Keratinocyte (primary cell): ENCODE data around the gene PRKN. TPM values are rescaled to one million over a fixed set of nuclear protein-coding genes. Genes with fewer than 3 reads are reported as not detected.

Source experiments
- DNase-seq: peaks from one replicate; pipeline ENCODE4 v3.0.0-alpha.2; 2011; ENCODE audit warnings: low read depth, missing footprints, low spot score
- FAIRE-seq: peaks from 2 replicates; lab custom pipeline; 2011; peaks lifted over from hg19 to GRCh38; lab: Jason Lieb, UNC
- H2AFZ ChIP-seq: 2 replicates; pipeline ENCODE4 v1.6.0; 2012; ENCODE audit warnings: low read length, control low read depth, inconsistent platforms; ENCODE audit not compliant: control insufficient read depth
- H3K27ac ChIP-seq: 2 replicates; pipeline ENCODE4 v1.5.1; 2011; ENCODE audit warnings: low read length; ENCODE audit not compliant: control insufficient read depth, insufficient read depth
- H3K27me3 ChIP-seq: 3 replicates; pipeline ENCODE4 v1.6.0; 2011; ENCODE audit warnings: low read length; ENCODE audit not compliant: control insufficient read depth, insufficient read depth; ENCODE audit errors: extremely low read depth
- H3K36me3 ChIP-seq, 2 experiments: 2 replicates in 1 of 2; 3 replicates in 1 of 2; pipeline ENCODE4 v1.5.1; 2011; ENCODE audit warnings: low read length in 2 of 2, mild to moderate bottlenecking in 1 of 2; ENCODE audit not compliant: control insufficient read depth in 2 of 2, insufficient read depth in 2 of 2; ENCODE audit errors: extremely low read depth in 1 of 2
- H3K4me1 ChIP-seq: 3 replicates; pipeline ENCODE4 v1.5.1; 2011; ENCODE audit warnings: low read length; ENCODE audit not compliant: control insufficient read depth, insufficient read depth; ENCODE audit errors: extremely low read depth
- H3K4me2 ChIP-seq: 3 replicates; pipeline ENCODE4 v1.6.0; 2011; ENCODE audit warnings: low read depth, low read length; ENCODE audit not compliant: control insufficient read depth, insufficient read depth; ENCODE audit errors: extremely low read depth
- H3K4me3 ChIP-seq, 3 experiments: fragments of 200-600 bp in 1 of 3; sonication (generic) in 1 of 3; 2 replicates in 2 of 3; 3 replicates in 1 of 3; pipeline ENCODE4 v1.5.1; 2011 to 2016; ENCODE audit warnings: low read length in 3 of 3, mild to moderate bottlenecking in 3 of 3, control low read depth in 2 of 3, inconsistent platforms in 1 of 3, low read depth in 1 of 3, mixed read lengths in 1 of 3, mixed run types in 1 of 3, moderate library complexity in 1 of 3; ENCODE audit not compliant: control insufficient read depth in 2 of 3, insufficient read depth in 2 of 3; ENCODE audit errors: extremely low read depth in 1 of 3
- H3K79me2 ChIP-seq: 2 replicates; pipeline ENCODE4 v1.6.0; 2012; ENCODE audit warnings: low read length; ENCODE audit not compliant: control insufficient read depth, insufficient read depth
- H3K9ac ChIP-seq: 3 replicates; pipeline ENCODE4 v1.6.0; 2011; ENCODE audit warnings: low read length; ENCODE audit not compliant: control insufficient read depth, insufficient read depth; ENCODE audit errors: extremely low read depth
- H3K9me1 ChIP-seq: 3 replicates; pipeline ENCODE4 v1.6.0; 2011; ENCODE audit warnings: low read length; ENCODE audit not compliant: control insufficient read depth, insufficient read depth; ENCODE audit errors: extremely low read depth
- H3K9me3 ChIP-seq: 2 replicates; pipeline ENCODE4 v1.5.1; 2012; ENCODE audit warnings: low read depth, low read length; ENCODE audit not compliant: control insufficient read depth
- H4K20me1 ChIP-seq: 3 replicates; pipeline ENCODE4 v1.6.0; 2011; ENCODE audit warnings: low read length; ENCODE audit not compliant: control insufficient read depth, insufficient read depth; ENCODE audit errors: extremely low read depth
- EZH2 ChIP-seq: IDR thresholded peaks from one replicate; pipeline ENCODE4 v1.6.1; 2012; ENCODE audit warnings: inconsistent platforms, mild to moderate bottlenecking, low read length, moderate library complexity
- dilution Hi-C: fragments of 300-500 bp; cut with MboI; formaldehyde crosslinking; loops from one replicate; pipeline ENCODE4 v1.7.0; 2020; ENCODE audit warnings: low sequenced_read_pairs; ENCODE audit not compliant: extremely low pct_ligation_motif_present
- polyA plus RNA-seq, 5 experiments: library from polyadenylated mRNA; depleted of rRNA in 3 of 5; stranded (reverse) in 3 of 5; stranded (forward) in 1 of 5; unstranded in 1 of 5; fragments of >200 nt; gene quantifications; 1 replicate in 1 of 5; 2 replicates in 3 of 5; 3 replicates in 1 of 5; pipeline versions ENCODE4 v1.2.1 to v1.2.3, GENCODE V29; 2011 to 2012; ENCODE audit warnings: missing spikeins in 2 of 5, low read depth in 1 of 5, low replicate concordance in 1 of 5
- TF ChIP-seq, protein P1 (sequence below), 3 experiments: IDR thresholded peaks in 1 of 3; conservative IDR thresholded peaks in 1 of 3; optimal IDR thresholded peaks in 1 of 3; 2 replicates in 2 of 3; 3 replicates in 1 of 3; pipeline versions ENCODE3 to v1.5.1; 2011; ENCODE audit warnings: low read length in 3 of 3, mild to moderate bottlenecking in 3 of 3, moderate library complexity in 2 of 3, control low read depth in 1 of 3, inconsistent platforms in 1 of 3; ENCODE audit not compliant: insufficient read depth in 2 of 3; ENCODE audit errors: extremely low read depth in 1 of 3

The PRKN gene
- polyA plus RNA-seq, 1 donor (not counting 4 experiments of a cell fraction or from before 2014, with no cell fraction given), result 0.67 TPM

DNA sequence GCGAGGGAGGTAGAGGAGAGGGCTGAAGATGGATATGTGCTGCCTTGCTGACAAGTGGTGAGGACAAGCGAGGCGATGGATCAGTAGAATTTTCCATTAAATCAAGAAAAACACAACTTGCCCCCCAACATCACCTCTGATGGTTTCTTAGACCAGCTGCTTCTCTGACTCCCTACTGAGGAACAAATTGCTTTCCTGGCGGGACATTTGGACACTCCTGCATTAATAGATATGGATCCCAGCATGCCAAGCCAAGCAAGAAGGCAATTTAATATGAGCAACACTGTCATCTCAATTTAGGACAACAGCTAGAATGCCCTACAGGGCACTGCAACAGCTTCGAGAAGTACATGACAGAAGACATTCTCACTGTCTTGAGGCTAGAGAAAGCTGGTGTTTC is 1205.3 kb downstream of the PRKN start:
- Histone ChIP-seq H3K79me2 (no peaks in the 10 kb centered on the region), H3K4me1 (no peaks in the 10 kb centered on the region), H3K4me3 (no peak overlapping the region), H3K9me1 (no peaks in the 10 kb centered on the region), H3K36me3 (no peaks in the 10 kb centered on the region), H3K27ac (no peak overlapping the region), H3K4me2 (no peak overlapping the region), H3K9me3 (no peaks in the 10 kb centered on the region), H2AFZ (no peak overlapping the region), H3K27me3 (no peaks in the 10 kb centered on the region), H3K9ac (no peak overlapping the region), H4K20me1 (no peaks in the 10 kb centered on the region)
- dilution Hi-C loops, result no loop called here
- TF ChIP-seq, protein P1, sequence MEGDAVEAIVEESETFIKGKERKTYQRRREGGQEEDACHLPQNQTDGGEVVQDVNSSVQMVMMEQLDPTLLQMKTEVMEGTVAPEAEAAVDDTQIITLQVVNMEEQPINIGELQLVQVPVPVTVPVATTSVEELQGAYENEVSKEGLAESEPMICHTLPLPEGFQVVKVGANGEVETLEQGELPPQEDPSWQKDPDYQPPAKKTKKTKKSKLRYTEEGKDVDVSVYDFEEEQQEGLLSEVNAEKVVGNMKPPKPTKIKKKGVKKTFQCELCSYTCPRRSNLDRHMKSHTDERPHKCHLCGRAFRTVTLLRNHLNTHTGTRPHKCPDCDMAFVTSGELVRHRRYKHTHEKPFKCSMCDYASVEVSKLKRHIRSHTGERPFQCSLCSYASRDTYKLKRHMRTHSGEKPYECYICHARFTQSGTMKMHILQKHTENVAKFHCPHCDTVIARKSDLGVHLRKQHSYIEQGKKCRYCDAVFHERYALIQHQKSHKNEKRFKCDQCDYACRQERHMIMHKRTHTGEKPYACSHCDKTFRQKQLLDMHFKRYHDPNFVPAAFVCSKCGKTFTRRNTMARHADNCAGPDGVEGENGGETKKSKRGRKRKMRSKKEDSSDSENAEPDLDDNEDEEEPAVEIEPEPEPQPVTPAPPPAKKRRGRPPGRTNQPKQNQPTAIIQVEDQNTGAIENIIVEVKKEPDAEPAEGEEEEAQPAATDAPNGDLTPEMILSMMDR (optimal IDR thresholded peaks at IDR 0.05 in 1 of 3, IDR thresholded peaks at IDR 0.05 in 1 of 3, conservative IDR thresholded peaks at IDR 0.05 in 1 of 3; ENCODE audit: extremely low read depth in 1 of 3, insufficient read depth in 2 of 3, low read length in 3 of 3), result no peak
- TF ChIP-seq EZH2, result no peak
- FAIRE-seq (no peak), DNase-seq (no peak)

- no peak overlapping the region for H3K27ac ChIP-seq
- no peak for FAIRE-seq
- dilution Hi-C loops, result no loop called here
- H2AFZ ChIP-seq, result no peak overlapping the region
- H3K4me3 ChIP-seq, result no peak overlapping the region
- no peak overlapping the region for H3K4me2 ChIP-seq
- no peaks in the 10 kb centered on the region for H3K9me1 ChIP-seq
- H3K36me3 ChIP-seq, result no peaks in the 10 kb centered on the region
- no peaks in the 10 kb centered on the region for H4K20me1 ChIP-seq
- no peaks in the 10 kb centered on the region for H3K27me3 ChIP-seq
- H3K9ac ChIP-seq, result no peak overlapping the region
- TF ChIP-seq EZH2, result no peak
- H3K4me1 ChIP-seq, result no peaks in the 10 kb centered on the region
- no peaks in the 10 kb centered on the region for H3K9me3 ChIP-seq
- H3K79me2 ChIP-seq, result no peaks in the 10 kb centered on the region
- DNase-seq, result no peak
Observed at GRCh38 chr6:161511447-161512095, 1216.0 kb downstream of the PRKN start.

- H3K9ac ChIP-seq, result no peak overlapping the region
- no peaks in the 10 kb centered on the region for H3K36me3 ChIP-seq
- H3K79me2 ChIP-seq, result no peaks in the 10 kb centered on the region
- TF ChIP-seq, protein P1 (optimal IDR thresholded peaks at IDR 0.05 in 1 of 3, IDR thresholded peaks at IDR 0.05 in 1 of 3, conservative IDR thresholded peaks at IDR 0.05 in 1 of 3; ENCODE audit: extremely low read depth in 1 of 3, insufficient read depth in 2 of 3, low read length in 3 of 3), result no peak
- no peak for TF ChIP-seq EZH2
- no peaks in the 10 kb centered on the region for H3K4me1 ChIP-seq
- dilution Hi-C loops, result no loop called here
- H2AFZ ChIP-seq, result no peak overlapping the region
- no peak overlapping the region for H3K27ac ChIP-seq
- H4K20me1 ChIP-seq, result no peaks in the 10 kb centered on the region
- H3K4me3 ChIP-seq, result no peak overlapping the region
- no peaks in the 10 kb centered on the region for H3K27me3 ChIP-seq
- no peaks in the 10 kb centered on the region for H3K9me1 ChIP-seq
- DNase-seq, result no peak
- no peak overlapping the region for H3K4me2 ChIP-seq
- no peaks in the 10 kb centered on the region for H3K9me3 ChIP-seq
- no peak for FAIRE-seq
Observed at GRCh38 chr6:161508341-161508740, 1219.2 kb downstream of the PRKN start.
